Anterior cingulate cortex (tissue), 58 donors: ENCODE results near the gene PKN2.

Experiments used
- DNase-seq, 58 donors: peaks; one replicate each; lab custom pipeline; 2025; lab: John Stamatoyannopoulos, UW

Gene PKN2

GRCh38 chr1:88683541-88684481 is at the start of gene PKN2:
Gene PKN2, plus strand, starts transcription at chr1:88684273. Its CDS starts 308 bp downstream, at chr1:88684581.
- peak; percentile 70 to 98 (median 93) for DNase-seq

- DNase-seq: no peak
These were observed 49.5 kb upstream of the PKN2 start for GRCh38 chr1:88634538-88634937.

- no peak for DNase-seq
These were observed 44.0 kb upstream of the PKN2 start for GRCh38 chr1:88640060-88640459.

- no peak for DNase-seq
These were observed 38.2 kb upstream of the PKN2 start for GRCh38 chr1:88645886-88646285.

- no peak for DNase-seq
These were observed 37.4 kb upstream of the PKN2 start for GRCh38 chr1:88646476-88647248.

GRCh38 chr1:88647249-88647645 is 36.8 kb upstream of the PKN2 start:
- no peak for DNase-seq

GRCh38 chr1:88647749-88648415 is 36.2 kb upstream of the PKN2 start:
- DNase-seq: no peak

- no peak for DNase-seq
These were observed 35.4 kb upstream of the PKN2 start for GRCh38 chr1:88648706-88649105.

GRCh38 chr1:88649932-88650331 is 34.1 kb upstream of the PKN2 start:
- no peak for DNase-seq

- DNase-seq: no peak
These were observed 33.2 kb upstream of the PKN2 start for GRCh38 chr1:88650676-88651418.

GRCh38 chr1:88655140-88655539 is 28.9 kb upstream of the PKN2 start:
- DNase-seq: no peak

GRCh38 chr1:88655685-88656299 is 28.3 kb upstream of the PKN2 start:
- no peak for DNase-seq

- no peak for DNase-seq
These were observed 25.7 kb upstream of the PKN2 start for GRCh38 chr1:88658419-88658818.

GRCh38 chr1:88659552-88659951 is 24.5 kb upstream of the PKN2 start:
- DNase-seq: no peak

- no peak for DNase-seq
These were observed 22.9 kb upstream of the PKN2 start for GRCh38 chr1:88661188-88661587.

GRCh38 chr1:88661951-88662699 is 21.9 kb upstream of the PKN2 start:
- no peak for DNase-seq

- no peak for DNase-seq
These were observed 21.4 kb upstream of the PKN2 start for GRCh38 chr1:88662723-88663122.

GRCh38 chr1:88668405-88668804 is 15.7 kb upstream of the PKN2 start:
- DNase-seq: no peak

- no peak for DNase-seq
These were observed 13.6 kb upstream of the PKN2 start for GRCh38 chr1:88670462-88670861.
